Measurements from ENCODE around the gene COL4A4.
"Not testable (repeated sequence)": the region's sequence is repeated elsewhere in the genome, so short reads cannot be mapped to it uniquely, and the experiment has no call there.

The COL4A4 gene

GRCh38 chr2:227115761-227116160 is 48.2 kb downstream of the COL4A4 start:
- DNase-seq (ENCODE audit: low read depth in 2 of 2) = no peak

DNA sequence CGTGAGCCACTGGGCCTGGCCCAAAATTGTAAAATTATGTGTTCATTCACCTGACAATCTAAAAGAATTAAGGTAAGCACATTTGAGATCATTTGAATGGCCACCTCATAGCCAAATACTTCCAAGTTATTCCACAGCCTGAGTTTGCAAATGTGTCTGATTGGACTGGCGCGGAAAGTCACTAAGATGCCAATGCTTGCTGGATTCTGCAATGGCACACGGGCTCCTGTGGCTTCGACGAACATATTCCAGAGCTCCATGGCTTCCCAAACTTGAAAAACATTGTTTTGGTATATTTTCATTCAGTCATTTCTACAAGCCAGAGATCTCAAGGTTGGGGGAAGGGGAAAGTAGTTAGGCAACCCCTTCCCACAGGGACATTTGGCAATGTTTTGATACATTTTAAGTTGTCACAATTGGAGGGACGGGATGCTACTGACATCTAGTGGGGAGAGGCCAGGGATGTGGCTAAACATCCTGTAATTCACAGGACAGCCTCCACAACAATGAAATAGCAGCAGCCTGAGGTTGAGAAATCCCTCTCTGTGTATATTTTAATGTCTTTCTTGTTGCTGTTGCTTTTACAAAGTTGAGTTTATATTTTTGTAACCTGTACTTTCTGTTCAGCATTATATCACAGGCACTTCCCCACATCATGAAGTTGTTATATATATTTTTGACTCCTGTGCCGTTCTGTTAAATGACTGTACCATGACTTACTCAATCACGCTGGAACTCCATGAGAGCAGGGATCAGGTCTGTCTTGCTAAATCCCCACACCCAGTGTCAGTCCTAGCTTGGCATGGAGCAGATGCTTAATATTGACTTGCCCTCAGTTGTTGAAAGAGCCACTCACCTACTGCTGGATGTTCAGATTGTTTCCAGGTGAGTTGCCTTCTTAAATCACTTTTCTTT is 56.9 kb downstream of the COL4A4 start:
- DNase-seq (ENCODE audit: low read depth in 2 of 2) = peak in 1 of 2 donors; percentile 5

GRCh38 chr2:227103583-227103982 is 60.4 kb downstream of the COL4A4 start:
- no peak for DNase-seq (ENCODE audit: low read depth in 2 of 2)

DNA sequence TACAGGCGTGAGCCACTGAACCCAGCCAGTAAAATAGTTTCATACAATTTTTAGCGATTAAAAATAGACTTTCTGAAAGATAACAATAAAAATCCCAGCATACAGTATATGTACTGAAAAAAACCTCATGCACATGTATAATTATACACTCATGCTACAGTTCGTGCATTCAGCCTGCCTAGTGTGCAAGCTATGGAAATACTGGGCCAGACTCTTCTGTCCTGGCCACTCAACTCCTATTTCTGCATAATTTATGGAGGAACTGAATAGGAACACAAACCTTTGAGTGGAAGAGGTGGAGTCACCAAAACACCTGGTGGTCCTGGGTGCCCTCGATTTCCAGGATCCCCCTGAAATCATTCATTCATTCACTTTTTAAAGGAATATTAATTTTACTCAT is 64.7 kb downstream of the COL4A4 start:
- no peak for DNase-seq (ENCODE audit: low read depth in 2 of 2)

GRCh38 chr2:227098162-227098515 is 65.9 kb downstream of the COL4A4 start:
- DNase-seq (ENCODE audit: low read depth in 2 of 2) = no peak

GRCh38 chr2:227097495-227098161 is 66.4 kb downstream of the COL4A4 start:
- DNase-seq (ENCODE audit: low read depth in 2 of 2) = no peak

DNA sequence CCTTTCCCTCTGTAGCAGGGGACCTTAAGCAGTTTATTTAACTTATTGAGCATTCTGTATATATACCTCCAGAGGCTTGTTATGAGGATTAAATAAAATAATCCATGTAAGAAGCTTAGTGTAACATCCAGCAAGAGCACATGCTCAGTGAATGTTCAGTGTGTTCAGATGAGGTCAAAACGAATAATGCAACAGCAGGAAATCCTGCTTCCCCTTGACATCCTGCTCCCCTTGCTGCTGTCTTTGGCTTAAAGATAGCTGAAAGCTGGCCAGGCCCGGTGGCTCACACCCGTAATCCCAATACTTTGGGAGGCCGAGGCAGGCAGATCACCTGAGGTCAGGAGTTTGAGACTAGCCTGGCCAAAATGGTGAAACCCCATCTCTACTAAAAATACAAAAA is 68.7 kb downstream of the COL4A4 start:
- no peak for DNase-seq (ENCODE audit: low read depth in 2 of 2)

- no peak for DNase-seq (ENCODE audit: low read depth in 2 of 2)
Measured at GRCh38 chr2:227082286-227082685, 81.7 kb downstream of the COL4A4 start.

DNA sequence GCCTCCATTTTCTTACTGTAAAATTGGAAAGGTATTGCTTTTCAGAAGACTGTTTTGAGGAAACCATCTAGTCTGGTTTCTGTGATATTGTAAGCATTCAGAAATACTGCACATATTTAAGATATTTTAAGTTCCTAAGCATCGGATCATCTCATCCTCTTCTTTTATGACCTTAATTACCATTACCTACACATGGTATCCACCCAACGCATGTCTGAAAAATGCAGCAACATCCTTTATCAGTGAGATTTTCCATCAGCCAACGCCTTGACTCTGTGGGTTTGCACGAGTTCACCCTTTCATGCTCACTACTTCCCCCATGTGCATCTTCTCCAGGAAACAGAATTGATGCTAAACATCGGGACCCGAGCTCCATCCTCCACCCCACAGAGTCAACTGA is 84.3 kb downstream of the COL4A4 start:
- no peak for DNase-seq (ENCODE audit: low read depth in 2 of 2)

- DNase-seq (ENCODE audit: low read depth in 2 of 2) = not testable (repeated sequence)
Measured at GRCh38 chr2:227065065-227065464, 98.9 kb downstream of the COL4A4 start.

- DNase-seq (ENCODE audit: low read depth in 2 of 2) = no peak
Measured at GRCh38 chr2:227058888-227059399, 105.1 kb downstream of the COL4A4 start.

DNA sequence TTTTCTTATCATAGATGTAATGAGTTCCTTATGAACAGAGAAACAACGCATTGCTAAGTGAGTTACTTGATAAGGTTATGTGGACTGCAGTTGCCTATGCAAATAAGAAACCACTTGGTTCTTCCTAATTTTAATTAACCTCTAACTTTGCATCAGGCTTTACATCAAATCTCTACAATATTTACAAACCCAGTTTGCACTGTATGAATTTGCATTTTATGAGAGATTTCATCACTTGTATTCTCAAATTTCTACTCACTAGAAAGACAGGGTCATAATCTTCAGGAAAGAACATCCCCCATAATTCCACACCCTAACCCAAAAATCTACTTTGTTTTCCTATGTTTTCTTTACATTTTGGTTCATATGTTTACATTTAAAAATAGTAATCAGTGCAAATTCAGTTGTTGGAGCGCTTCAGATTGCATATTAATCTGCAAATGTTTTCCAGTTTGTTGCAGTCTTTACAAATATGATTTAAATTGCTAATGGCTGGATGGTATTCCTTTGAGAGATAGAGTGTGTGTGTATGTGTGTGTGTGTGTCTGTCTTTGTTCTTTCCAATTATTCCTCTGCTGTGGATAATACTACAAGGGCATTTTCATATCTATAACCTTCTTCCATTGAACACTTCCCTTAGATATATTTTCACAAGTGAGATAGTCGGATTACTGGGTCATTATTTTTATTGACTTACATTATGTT is 106.1 kb downstream of the COL4A4 start:
- no peak for DNase-seq (ENCODE audit: low read depth in 2 of 2)

GRCh38 chr2:227057060-227057459 is 106.9 kb downstream of the COL4A4 start:
- no peak for DNase-seq (ENCODE audit: low read depth in 2 of 2)

- DNase-seq (ENCODE audit: low read depth in 2 of 2) = no peak
Measured at GRCh38 chr2:227054006-227054405, 110.0 kb downstream of the COL4A4 start.

GRCh38 chr2:227052879-227053278 is 111.1 kb downstream of the COL4A4 start:
- no peak for DNase-seq (ENCODE audit: low read depth in 2 of 2)

GRCh38 chr2:227043981-227044380 is 120.0 kb downstream of the COL4A4 start:
- DNase-seq (ENCODE audit: low read depth in 2 of 2) = no peak

- no peak for DNase-seq (ENCODE audit: low read depth in 2 of 2)
Measured at GRCh38 chr2:227038550-227039189, 125.3 kb downstream of the COL4A4 start.

DNA sequence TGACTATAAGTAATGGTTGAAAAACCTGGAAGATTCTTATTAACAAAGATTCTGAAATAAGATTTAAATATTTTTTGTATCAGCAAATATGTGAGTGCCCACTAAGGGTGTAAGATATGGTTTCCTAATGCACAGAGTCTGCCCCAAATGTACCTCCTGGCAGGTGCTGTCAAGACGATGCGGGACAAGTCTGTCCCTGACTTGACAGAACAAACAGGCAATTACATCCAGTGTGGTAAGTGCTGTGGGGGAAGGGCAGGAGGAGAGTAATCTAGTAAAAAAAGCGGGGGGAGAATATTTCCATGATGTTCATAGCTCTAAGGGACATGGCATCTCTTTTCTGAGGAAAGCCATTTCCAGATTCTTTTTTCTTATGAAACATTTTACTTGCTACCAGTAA is 127.5 kb downstream of the COL4A4 start:
- DNase-seq (ENCODE audit: low read depth in 2 of 2) = no peak

GRCh38 chr2:227035711-227036367 is 128.2 kb downstream of the COL4A4 start:
- no peak for DNase-seq (ENCODE audit: low read depth in 2 of 2)

DNA sequence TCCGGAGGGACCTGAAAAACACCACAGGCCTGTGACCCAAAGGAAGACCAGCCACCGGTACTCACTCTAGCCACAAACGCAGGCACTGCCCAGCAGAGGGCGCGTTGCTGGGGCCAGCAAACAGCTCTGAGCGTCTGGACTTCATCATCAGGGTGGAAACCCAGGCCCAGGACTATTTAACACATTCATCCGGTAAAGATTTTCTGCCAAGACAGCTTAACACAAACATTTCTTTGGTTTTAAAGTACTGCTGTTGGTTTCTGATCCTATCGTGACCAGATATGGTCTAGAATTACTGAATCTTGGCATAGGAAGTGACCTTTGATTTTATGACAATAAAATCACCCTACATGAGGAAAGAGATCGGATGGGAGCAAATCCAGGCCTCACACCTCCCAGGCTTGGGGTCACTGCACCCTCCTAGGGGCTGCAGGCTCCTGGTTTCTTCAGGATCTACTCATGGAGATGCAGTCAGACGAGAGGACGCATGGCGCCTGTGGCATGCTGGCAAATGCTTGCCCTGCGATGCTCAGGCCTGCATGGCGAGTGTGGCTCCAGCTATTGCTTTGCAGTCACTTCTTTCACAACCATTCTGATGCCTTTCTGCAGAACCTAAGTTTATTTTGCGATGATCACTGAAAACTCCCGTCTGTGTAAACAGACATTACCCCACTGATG is 130.4 kb downstream of the COL4A4 start:
- no peak for DNase-seq (ENCODE audit: low read depth in 2 of 2)

DNA sequence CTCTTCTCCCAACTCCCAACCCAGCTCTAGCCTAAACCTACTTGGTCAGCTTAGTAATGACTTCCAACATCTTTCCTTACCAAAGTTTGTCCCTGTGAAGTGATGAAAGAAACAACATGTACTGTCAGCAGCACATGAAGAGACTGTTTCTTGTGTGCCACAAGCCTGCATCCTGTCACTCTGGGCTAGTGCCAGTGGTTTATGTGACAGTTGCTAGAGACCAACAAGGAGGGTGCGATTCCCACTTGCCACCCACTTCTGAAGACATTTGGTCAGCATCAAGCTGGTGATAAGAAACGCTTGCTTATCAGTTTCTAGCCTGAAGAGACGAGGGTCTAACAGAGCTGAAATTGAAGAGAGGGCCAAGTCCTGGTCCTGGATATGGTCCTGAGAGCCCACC is 132.6 kb downstream of the COL4A4 start:
- no peak for DNase-seq (ENCODE audit: low read depth in 2 of 2)

Measured in stimulated activated CD8-positive, alpha-beta memory T cell treated with anti-CD3 and anti-CD28 coated beads, Interleukin-15, amount 100 ng/mL, for 48 hours (primary cell).